HG02623 (cell line): ENCODE results near the gene RARRES2.

Experiments
- ATAC-seq: cut with Tn5 transposase; IDR thresholded peaks from one replicate; pipeline ENCODE4 v1.9.1; 2021; ENCODE audit warnings: moderate library complexity; ENCODE audit not compliant: unreplicated experiment

Gene RARRES2

GRCh38 chr7:150377196-150377595 lies 35.8 kb upstream of the RARRES2 start:
- ATAC-seq, result no peak

- ATAC-seq, result no peak
These were observed 35.1 kb upstream of the RARRES2 start for GRCh38 chr7:150376560-150376959.

GRCh38 chr7:150375662-150376521 lies 34.5 kb upstream of the RARRES2 start:
- ATAC-seq, result peak; percentile 18

- ATAC-seq, result no peak
These were observed 33.0 kb upstream of the RARRES2 start for GRCh38 chr7:150374472-150374871.

GRCh38 chr7:150374026-150374425 lies 32.6 kb upstream of the RARRES2 start:
- no peak for ATAC-seq

- ATAC-seq, result no peak
These were observed 31.8 kb upstream of the RARRES2 start for GRCh38 chr7:150373049-150373801.

GRCh38 chr7:150372271-150373048 lies 31.0 kb upstream of the RARRES2 start:
- no peak for ATAC-seq

GRCh38 chr7:150371996-150372270 lies 30.5 kb upstream of the RARRES2 start:
- no peak for ATAC-seq

GRCh38 chr7:150371131-150371995 lies 29.9 kb upstream of the RARRES2 start:
- no peak for ATAC-seq

- ATAC-seq, result no peak
These were observed 29.2 kb upstream of the RARRES2 start for GRCh38 chr7:150370612-150371071.

- ATAC-seq, result no peak
These were observed 28.5 kb upstream of the RARRES2 start for GRCh38 chr7:150369748-150370501.

- peak; percentile 24 for ATAC-seq
These were observed 27.7 kb upstream of the RARRES2 start for GRCh38 chr7:150368884-150369747.

- peak; percentile 61 for ATAC-seq
These were observed 26.9 kb upstream of the RARRES2 start, which contains the start of gene REPIN1 for GRCh38 chr7:150368096-150368883. Gene REPIN1, plus strand, starts transcription at chr7:150368822. Its CDS starts 890 bp downstream, at chr7:150369712.

- no peak for ATAC-seq
These were observed 26.3 kb upstream of the RARRES2 start for GRCh38 chr7:150367677-150368095.

GRCh38 chr7:150365673-150366398 lies 24.4 kb upstream of the RARRES2 start:
- ATAC-seq, result no peak

- ATAC-seq, result no peak
These were observed 23.8 kb upstream of the RARRES2 start for GRCh38 chr7:150365194-150365593.

GRCh38 chr7:150363872-150364271 lies 22.4 kb upstream of the RARRES2 start:
- ATAC-seq, result peak; percentile 27
